WTC11 (cell line): ENCODE data around the gene KLF13. TPM values are rescaled to one million over a fixed set of nuclear protein-coding genes. Genes with fewer than 3 reads are reported as not detected.

Experiments used
- ATAC-seq: fragments of 200-7000 bp; cut with Tn5 transposase; 2 replicates; pipeline ENCODE4 v1.10.0; 2021; ENCODE audit warnings: mild to moderate bottlenecking, moderate library complexity
- CTCF ChIA-PET: fragments of 300-600 bp; sonication (Branson Sonifier 250); formaldehyde crosslinking; loops from one replicate; lab custom pipeline; 2021; ENCODE audit warnings: antibody characterized with exemption; lab: Charles Lee
- POLR2A ChIA-PET: fragments of 350-600 bp; sonication (Branson Sonifier 250); formaldehyde crosslinking; loops from one replicate; lab custom pipeline; 2021; ENCODE audit warnings: antibody characterized with exemption; lab: Charles Lee
- DNase-seq: peaks from one replicate; pipeline ENCODE4 v3.0.0; 2021; ENCODE audit warnings: low spot score
- H3K27ac Mint-ChIP-seq: 2 replicates; pipeline ENCODE4 v1.8.0; 2021; ENCODE audit warnings: mixed read lengths
- H3K27me3 Mint-ChIP-seq: 2 replicates; pipeline ENCODE4 v1.8.0; 2021; ENCODE audit warnings: low read depth, mild to moderate bottlenecking, moderate library complexity, mixed read lengths
- H3K36me3 Mint-ChIP-seq: 2 replicates; pipeline ENCODE4 v1.8.0; 2021; ENCODE audit warnings: mixed read lengths
- H3K4me1 Mint-ChIP-seq: 2 replicates; pipeline ENCODE4 v1.8.0; 2022; ENCODE audit warnings: mixed read lengths
- H3K4me3 Mint-ChIP-seq: 2 replicates; pipeline ENCODE4 v1.8.0; 2021; ENCODE audit warnings: mild to moderate bottlenecking, moderate library complexity, mixed read lengths
- H3K9me3 Mint-ChIP-seq: 2 replicates; pipeline ENCODE4 v1.8.0; 2021; ENCODE audit warnings: mixed read lengths
- ATF2 ChIP-seq: sonication (generic); formaldehyde crosslinking; IDR thresholded peaks from 2 replicates; pipeline ENCODE4 v1.8.1; 2022; ENCODE audit warnings: low read depth, missing genetic modification reagents, borderline replicate concordance
- CREM ChIP-seq: sonication (generic); formaldehyde crosslinking; IDR thresholded peaks from 2 replicates; pipeline ENCODE4 v1.8.1; 2022; ENCODE audit warnings: mild to moderate bottlenecking, missing genetic modification reagents, moderate library complexity
- CTCF ChIP-seq: fragments of 200-600 bp; IDR thresholded peaks from 2 replicates; pipeline ENCODE4 v1.8.0; 2022; ENCODE audit warnings: antibody characterized with exemption
- FOXP1 ChIP-seq: sonication (generic); formaldehyde crosslinking; IDR thresholded peaks from 2 replicates; pipeline ENCODE4 v1.8.0; 2022; ENCODE audit warnings: missing genetic modification reagents, mild to moderate bottlenecking, moderate library complexity, borderline replicate concordance
- GABPB1 ChIP-seq: sonication (generic); formaldehyde crosslinking; IDR thresholded peaks from 2 replicates; pipeline ENCODE4 v1.8.1; 2023; ENCODE audit warnings: mild to moderate bottlenecking, missing genetic modification reagents
- GTF2I ChIP-seq: fragments of 250-450 bp; sonication (Bioruptor Pico); conservative IDR thresholded peaks from 2 replicates; pipeline ENCODE4 v1.4.0; 2021; ENCODE audit warnings: mild to moderate bottlenecking
- HMGA2 ChIP-seq: fragments of 250-450 bp; sonication (Bioruptor Pico); IDR thresholded peaks from 2 replicates; pipeline ENCODE4 v1.4.0; 2021; ENCODE audit warnings: mild to moderate bottlenecking, moderate library complexity
- IRF2 ChIP-seq: sonication (generic); formaldehyde crosslinking; IDR thresholded peaks from 2 replicates; pipeline ENCODE4 v1.8.0; 2022; ENCODE audit warnings: low read depth, missing genetic modification reagents, borderline replicate concordance
- NFYB ChIP-seq: sonication (generic); formaldehyde crosslinking; conservative IDR thresholded peaks from 2 replicates; pipeline ENCODE4 v1.8.0; 2022; ENCODE audit warnings: low read depth, missing genetic modification reagents
- NR3C1 ChIP-seq: sonication (generic); formaldehyde crosslinking; conservative IDR thresholded peaks from 2 replicates; pipeline ENCODE4 v1.8.1; 2023; ENCODE audit warnings: low read depth, mild to moderate bottlenecking, missing genetic modification reagents
- PRDM15 ChIP-seq: sonication (generic); formaldehyde crosslinking; IDR thresholded peaks from 2 replicates; pipeline ENCODE4 v1.8.0; 2022; ENCODE audit warnings: missing genetic modification reagents
- RELA ChIP-seq: sonication (generic); formaldehyde crosslinking; IDR thresholded peaks from 2 replicates; pipeline ENCODE4 v1.8.1; 2022; ENCODE audit warnings: missing genetic modification reagents, mild to moderate bottlenecking, borderline replicate concordance
- STAT6 ChIP-seq: sonication (generic); formaldehyde crosslinking; conservative IDR thresholded peaks from 2 replicates; pipeline ENCODE4 v1.8.1; 2023; ENCODE audit warnings: mild to moderate bottlenecking, low read depth, missing genetic modification reagents, moderate library complexity
- TCF7 ChIP-seq: sonication (generic); formaldehyde crosslinking; IDR thresholded peaks from 2 replicates; pipeline ENCODE4 v1.8.0; 2022; ENCODE audit warnings: mild to moderate bottlenecking, low read depth, missing genetic modification reagents, moderate library complexity
- ZNF232 ChIP-seq: sonication (generic); formaldehyde crosslinking; IDR thresholded peaks from 2 replicates; pipeline ENCODE4 v1.8.0; 2022; ENCODE audit warnings: mild to moderate bottlenecking, missing genetic modification reagents
- ZNF263 ChIP-seq: sonication (generic); formaldehyde crosslinking; IDR thresholded peaks from 2 replicates; pipeline ENCODE4 v1.8.1; 2022; ENCODE audit warnings: low read depth, mild to moderate bottlenecking, moderate library complexity, missing genetic modification reagents
- ZNF425 ChIP-seq: fragments of 250-450 bp; sonication (Bioruptor Pico); conservative IDR thresholded peaks from 2 replicates; pipeline ENCODE4 v1.9.0; 2021; ENCODE audit warnings: mild to moderate bottlenecking
- ZNF512 ChIP-seq: sonication (generic); formaldehyde crosslinking; IDR thresholded peaks from 2 replicates; pipeline ENCODE4 v1.8.1; 2022; ENCODE audit warnings: missing genetic modification reagents, borderline replicate concordance
- ZSCAN18 ChIP-seq: fragments of 250-450 bp; sonication (Bioruptor Pico); IDR thresholded peaks from 2 replicates; pipeline ENCODE4 v2.1.2; 2022; ENCODE audit warnings: mild to moderate bottlenecking, moderate library complexity
- total RNA-seq: library from RNA; stranded (reverse); gene quantifications from 3 replicates; pipeline ENCODE4 v1.2.3, GENCODE V29; 2021

Gene KLF13
- total RNA-seq, 1 experiment from 2014 or later: 38.1 TPM

- CTCF ChIA-PET: interaction anchor here (1.2 kb wide), 1 partner anchor 28 kb away, joined by 3 read pairs; no protein-coding TSS in a partner anchor
- Mint-ChIP-seq H3K4me3 (no peak overlapping the region), H3K27me3 (no peaks in the 10 kb centered on the region)
- TF ChIP-seq GTF2I (CRISPR knock-in tag) (no peak), ZNF232 (CRISPR knock-in tag) (no peak), CREM (no peak), ZNF263 (CRISPR knock-in tag) (no peak), HMGA2 (no peak), PRDM15 (no peak), ZNF512 (no peak), NFYB (CRISPR knock-in tag) (no peak), ATF2 (no peak), STAT6 (CRISPR knock-in tag) (no peak), ZSCAN18 (CRISPR knock-in tag) (no peak), NR3C1 (CRISPR knock-in tag) (no peak), IRF2 (CRISPR knock-in tag) (no peak)
- TF ChIP-seq, all 79 proteins: peak for 0
- peaks cover 28% of the 10 kb centered on the region for H3K9me3 Mint-ChIP-seq
- no peak overlapping the region for H3K27ac Mint-ChIP-seq
- POLR2A ChIA-PET: no interaction called here
- ATAC-seq (no peak), DNase-seq (no peak)
- H3K36me3 Mint-ChIP-seq: peaks cover 3% of the 10 kb centered on the region; the same call in 1 of the 2 replicates
- H3K4me1 Mint-ChIP-seq: no peaks in the 10 kb centered on the region
Measured at GRCh38 chr15:31407376-31407775, 80.7 kb downstream of the KLF13 start.

- no peak for DNase-seq
- CTCF ChIA-PET: interaction anchor here (1.2 kb wide), 1 partner anchor 27 kb away, joined by 3 read pairs; no protein-coding TSS in a partner anchor
- Mint-ChIP-seq H3K4me1 (peaks cover 4% of the 10 kb centered on the region), H3K4me3 (no peak overlapping the region), H3K36me3 (peaks cover 3% of the 10 kb centered on the region; the same call in 1 of the 2 replicates), H3K27me3 (no peaks in the 10 kb centered on the region), H3K9me3 (peaks cover 28% of the 10 kb centered on the region), H3K27ac (no peak overlapping the region)
- POLR2A ChIA-PET: no interaction called here
- ATAC-seq: no peak
- TF ChIP-seq FOXP1 (CRISPR knock-in tag) (no peak), GABPB1 (no peak), TCF7 (CRISPR knock-in tag) (no peak), CTCF (no peak), RELA (CRISPR knock-in tag) (no peak), ZNF425 (no peak)
Measured at GRCh38 chr15:31407851-31408250, 81.2 kb downstream of the KLF13 start.
